ENCODE measurements around the gene VTI1A. TPM values are rescaled to one million over a fixed set of nuclear protein-coding genes. Genes with fewer than 3 reads are reported as not detected.

Gene VTI1A
- total and polyA plus RNA-seq, 2 of the 8 experiments (the other 6 are each of a cell fraction or from before 2014, with no cell fraction given) = 6.0 to 20.0 TPM

- H3K27me3 ChIP-seq (replicated peaks in 1 of 4; ENCODE audit: control insufficient read depth in 3 of 4, extremely low read depth in 1 of 4, insufficient read depth in 3 of 4, low read length in 3 of 4) = no peaks in the 10 kb centered on the region; a peak in 1 of 7 replicates
- no peak overlapping the region for H3K14ac ChIP-seq (ENCODE audit: insufficient read length)
- no peak overlapping the region for H3K56ac ChIP-seq (replicated peaks; ENCODE audit: insufficient read length, low read depth, low read length)
- no peak overlapping the region for H2BK120ac ChIP-seq (replicated peaks; ENCODE audit: low read depth, low read length)
- no peak overlapping the region for H2BK15ac ChIP-seq (ENCODE audit: low read length)
- H3K4me2 ChIP-seq (ENCODE audit: insufficient read depth in 1 of 2, low read depth in 2 of 2, low read length in 2 of 2) = no peak overlapping the region
- WGBS, 2 experiments (ENCODE audit: extremely low coverage in 1 of 2, insufficient coverage in 1 of 2, insufficient read length in 1 of 2, insufficient replicate concordance in 2 of 2, low coverage in 1 of 2, low lambda C conversion rate in 2 of 2, missing lambda C conversion rate in 1 of 2) = 83% methylated on average over 4 of the region's 4 CpGs; no CpG with 5 or more reads in 1 of the 2 experiments
- POLR2A ChIA-PET (ENCODE audit: partially characterized antibody) = no interaction called here
- H2BK12ac ChIP-seq (ENCODE audit: low read depth, low read length) = no peak overlapping the region
- H4K20me1 ChIP-seq (replicated peaks in 1 of 2; ENCODE audit: control insufficient read depth in 1 of 2, insufficient read depth in 2 of 2, low read length in 2 of 2) = no peaks in the 10 kb centered on the region
- TF ChIP-seq SRF (IDR thresholded peaks at IDR 0.05; ENCODE audit: low read depth, low read length) (no peak), CHD1 (IDR thresholded peaks at IDR 0.05; ENCODE audit: low read depth, low read length) (no peak), SP1 (IDR thresholded peaks at IDR 0.05; ENCODE audit: low read depth, low read length) (no peak), SUZ12 (IDR thresholded peaks at IDR 0.05; ENCODE audit: low read length) (no peak), MAX (IDR thresholded peaks at IDR 0.05) (no peak), RAD21 (IDR thresholded peaks at IDR 0.05 in 1 of 2, conservative IDR thresholded peaks at IDR 0.05 in 1 of 2; ENCODE audit: low read depth in 2 of 2, low read length in 2 of 2) (no peak), GTF2F1 (IDR thresholded peaks at IDR 0.05; ENCODE audit: borderline replicate concordance, low read depth, low read length) (no peak)
- H3K79me2 ChIP-seq (ENCODE audit: control insufficient read depth in 1 of 2, insufficient read depth in 2 of 2, low read length in 2 of 2) = no peaks in the 10 kb centered on the region
- DNase-seq (ENCODE audit: low read depth in 1 of 2, low spot score in 2 of 2) (no peak), FAIRE-seq (no peak)
- H2AFZ ChIP-seq (ENCODE audit: low read length) = no peak overlapping the region
- H4K5ac ChIP-seq (ENCODE audit: insufficient read length, low read depth, low read length) = no peak overlapping the region
- H3K36me3 ChIP-seq (ENCODE audit: control insufficient read depth in 2 of 4, insufficient read depth in 4 of 4, low read length in 3 of 4) = peaks cover 0 to 8% (median 0%) of the 10 kb centered on the region in 4 experiments; a peak in 1 of 8 replicates
- CTCF ChIA-PET (ENCODE audit: partially characterized antibody) = interaction anchor here (0.8 to 0.9 kb wide), 2 partner anchors 8 to 16 kb away, joined by 3 read pairs; no protein-coding TSS in a partner anchor
- H2BK20ac ChIP-seq (ENCODE audit: low read length) = no peak overlapping the region
- H2AK5ac ChIP-seq (ENCODE audit: low read depth, low read length) = peak overlapping the region; percentile 85; the same call in 1 of the 2 replicates
- H3K23me2 ChIP-seq (ENCODE audit: low read depth, low read length) = no peaks in the 10 kb centered on the region
- H4K8ac ChIP-seq (ENCODE audit: extremely low read depth, insufficient read depth, low read length) = no peak overlapping the region
- no peak overlapping the region for H2BK5ac ChIP-seq (ENCODE audit: low read depth, low read length)
- H3K4ac ChIP-seq (replicated peaks; ENCODE audit: insufficient read length, low read depth, low read length) = no peak overlapping the region
- H3K23ac ChIP-seq (ENCODE audit: insufficient read length) = no peak overlapping the region
- H4K91ac ChIP-seq (replicated peaks; ENCODE audit: insufficient read length, low read length) = no peak overlapping the region
- H3K9me3 ChIP-seq (ENCODE audit: insufficient read depth in 2 of 2, low read depth in 1 of 2, low read length in 1 of 2) = peaks cover 16 to 20% of the 10 kb centered on the region in 2 experiments; a peak in 3 of 4 replicates
- no peak overlapping the region for H3K27ac ChIP-seq (ENCODE audit: low read depth, low read length)
- H3K79me1 ChIP-seq (ENCODE audit: low read depth, low read length) = no peaks in the 10 kb centered on the region
- H3K9ac ChIP-seq (replicated peaks in 1 of 4; ENCODE audit: extremely low read depth in 1 of 4, low read depth in 3 of 4, low read length in 3 of 4) = no peak overlapping the region
- H3K4me3 ChIP-seq (ENCODE audit: extremely low read depth in 1 of 4, insufficient read depth in 2 of 4, low read depth in 3 of 4, low read length in 4 of 4) = no peak overlapping the region
- no peaks in the 10 kb centered on the region for H3K4me1 ChIP-seq (replicated peaks in 1 of 4; ENCODE audit: control insufficient read depth in 3 of 4, insufficient read depth in 4 of 4, low read length in 3 of 4)
- H3K18ac ChIP-seq (ENCODE audit: extremely low read depth, low read length) = no peak overlapping the region; the same call in 1 of the 2 replicates
Measured at GRCh38 chr10:112851181-112851580, 404.2 kb downstream of the VTI1A start.
